ENCODE results near the gene BMPR1B.
"Not testable (repeated sequence)": the region's sequence is repeated elsewhere in the genome, so short reads cannot be mapped to it uniquely, and the experiment has no call there.

BMPR1B gene

DNA sequence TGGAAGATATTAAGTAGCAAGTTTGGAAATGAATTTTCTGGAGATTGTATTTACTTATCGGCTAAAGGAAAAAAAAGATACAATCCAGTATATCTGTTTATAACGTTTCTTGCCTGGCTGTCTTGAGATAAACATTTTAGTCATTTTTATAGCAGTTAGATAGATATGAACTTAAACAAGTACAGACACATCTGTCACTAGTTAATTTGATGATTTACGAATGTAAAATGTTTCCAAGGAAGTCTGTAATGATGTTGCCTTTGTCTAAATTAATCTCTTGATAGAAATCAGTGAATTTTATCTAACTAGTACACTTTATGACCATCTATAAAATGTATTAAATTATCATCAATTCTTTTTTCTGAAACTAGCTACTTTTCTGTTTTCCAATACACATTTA lies 5.7 kb downstream of the BMPR1B start:
- DNase-seq: no peak

DNA sequence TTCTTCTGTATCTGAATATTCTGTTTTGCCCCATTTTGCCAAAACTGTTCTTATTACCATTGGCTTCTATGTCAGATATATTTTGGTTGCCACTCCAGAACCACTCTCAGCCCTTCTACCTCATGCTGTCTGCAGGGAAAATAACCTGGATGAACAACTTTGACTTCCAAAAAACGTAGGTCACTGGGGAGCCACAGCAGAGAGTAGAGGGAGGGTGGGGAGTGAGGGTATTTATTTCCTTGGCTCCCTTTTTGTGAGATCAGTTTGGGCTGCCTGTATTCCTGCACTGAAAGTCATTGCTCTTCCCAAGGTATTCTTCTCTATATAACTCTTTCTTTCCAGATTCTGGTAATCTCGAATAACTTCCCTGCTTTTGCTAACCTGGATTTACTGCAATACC lies 6.3 kb downstream of the BMPR1B start:
- DNase-seq: no peak

DNA sequence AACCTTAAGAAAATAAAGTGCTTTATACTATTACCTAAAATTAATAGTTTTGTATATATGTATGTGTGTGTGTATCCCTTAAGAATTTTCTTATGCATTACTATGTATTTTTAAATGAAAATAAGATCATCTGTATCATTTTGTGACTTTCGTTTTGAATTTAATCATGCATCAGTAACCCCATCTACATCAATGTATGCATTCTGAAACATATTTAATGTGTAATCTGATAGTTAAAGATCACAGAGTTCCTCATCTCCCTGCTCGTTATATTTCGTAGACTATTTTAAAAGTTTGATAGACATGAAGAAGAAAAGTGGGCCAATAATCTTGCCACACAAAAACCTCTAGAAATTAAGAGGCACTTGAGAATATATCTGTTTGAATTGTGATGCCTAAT lies 7.4 kb downstream of the BMPR1B start:
- no peak for DNase-seq

GRCh38 chr4:94765648-94766047 lies 7.9 kb downstream of the BMPR1B start:
- no peak for DNase-seq

DNA sequence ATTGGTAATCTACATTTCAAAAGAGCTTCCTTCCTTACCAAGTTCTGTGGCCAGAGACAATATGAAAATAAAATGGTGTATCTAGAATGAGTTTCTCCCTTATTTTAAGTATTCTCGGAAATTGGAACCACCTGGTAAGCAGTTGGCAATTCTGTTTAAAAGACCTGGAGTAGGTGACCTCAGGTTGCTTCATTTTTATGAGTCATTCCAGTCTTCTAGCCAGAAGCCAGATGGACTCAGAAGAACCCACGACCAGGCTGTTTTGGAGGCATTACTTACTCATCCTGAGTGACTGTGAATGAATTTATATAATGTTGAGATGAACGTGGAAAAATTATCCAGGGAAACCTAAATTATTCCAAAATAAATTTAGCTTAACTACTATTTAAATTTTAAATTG lies 9.1 kb downstream of the BMPR1B start:
- DNase-seq: no peak

- no peak for DNase-seq
Observed at GRCh38 chr4:94767446-94767845, 9.7 kb downstream of the BMPR1B start.

- DNase-seq: no peak
Observed at GRCh38 chr4:94782707-94783106, 25.0 kb downstream of the BMPR1B start.

DNA sequence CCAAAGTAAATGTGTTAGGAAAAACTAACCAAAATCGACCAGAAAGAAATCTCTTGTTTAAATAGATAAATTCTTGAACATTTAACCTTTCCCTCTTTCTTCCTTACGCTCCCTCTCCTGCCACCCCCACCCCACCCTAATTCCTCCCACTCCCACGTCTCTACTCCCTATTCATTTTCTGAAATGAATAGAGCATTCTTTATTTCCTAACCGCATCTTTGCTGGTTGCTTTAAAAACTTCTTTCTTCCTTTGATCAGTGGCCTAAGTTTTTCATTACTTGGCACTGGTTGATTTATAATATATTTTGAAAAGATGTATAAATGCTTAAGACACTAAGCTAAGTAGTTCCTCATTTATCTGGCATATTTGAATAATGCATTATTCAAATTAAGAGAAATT lies 33.9 kb downstream of the BMPR1B start:
- DNase-seq: no peak

- DNase-seq: no peak
Observed at GRCh38 chr4:94798808-94799207, 41.1 kb downstream of the BMPR1B start.

DNA sequence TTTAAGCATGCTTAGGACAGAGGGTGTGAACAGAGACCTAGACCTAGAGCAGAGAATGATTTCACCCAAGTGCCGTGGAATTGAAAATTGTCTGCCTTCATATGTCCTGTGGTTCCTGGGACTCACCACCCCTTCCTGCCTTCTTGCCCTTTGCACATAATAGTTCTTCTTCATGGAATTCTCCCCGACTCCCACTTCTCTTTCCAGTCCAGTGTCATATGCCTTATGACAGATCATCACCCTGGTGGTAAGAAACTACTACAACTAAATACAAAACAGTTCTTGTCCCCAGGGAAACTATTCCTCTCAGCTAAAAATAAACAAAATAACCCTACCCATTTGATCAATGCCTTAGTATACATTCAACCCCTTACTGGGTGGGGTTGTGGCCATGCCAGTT lies 43.3 kb downstream of the BMPR1B start:
- no peak for DNase-seq

GRCh38 chr4:94802091-94802490 lies 44.3 kb downstream of the BMPR1B start:
- DNase-seq: no peak

DNA sequence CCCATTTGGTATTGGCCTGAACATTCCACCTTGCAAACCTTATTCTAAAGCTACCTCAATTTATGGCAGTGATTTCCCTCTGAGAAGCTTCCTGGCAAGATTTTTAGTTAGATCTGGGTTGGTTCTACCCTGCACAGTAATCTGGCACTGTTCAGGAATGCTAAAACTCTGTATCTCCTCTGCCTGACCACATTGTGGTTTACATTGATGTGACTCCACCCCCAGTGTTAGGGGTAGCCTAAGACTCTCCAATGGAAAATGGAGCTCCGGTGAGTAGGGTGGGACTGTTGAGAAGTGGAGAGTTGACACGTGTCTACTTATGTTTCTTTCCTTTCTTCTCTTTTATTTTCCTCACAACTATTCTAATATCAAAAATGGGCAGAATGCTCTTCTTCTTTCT lies 45.4 kb downstream of the BMPR1B start:
- DNase-seq: no peak

GRCh38 chr4:94804650-94805049 lies 46.9 kb downstream of the BMPR1B start:
- no peak for DNase-seq

DNA sequence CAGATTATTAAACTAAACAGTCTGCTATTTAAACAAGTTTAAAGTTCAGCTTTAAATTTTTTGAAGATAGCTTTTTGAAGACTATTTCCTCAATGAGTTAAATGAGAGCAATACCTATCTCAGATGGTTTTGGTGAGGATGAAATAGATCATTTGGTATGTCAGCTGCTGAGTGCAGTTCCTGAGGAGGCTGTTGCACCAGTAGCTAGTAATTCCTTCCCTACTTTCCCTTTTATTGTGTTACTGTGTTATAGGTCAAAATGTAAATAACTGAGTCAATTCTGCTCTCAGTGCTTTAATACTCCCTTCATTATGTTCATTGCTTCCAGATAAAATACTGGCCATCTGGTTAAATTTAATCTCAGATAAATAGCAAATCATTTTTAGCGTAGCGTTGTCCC lies 48.6 kb downstream of the BMPR1B start:
- DNase-seq: no peak

GRCh38 chr4:94811643-94812042 lies 53.9 kb downstream of the BMPR1B start:
- no peak for DNase-seq

- no peak for DNase-seq
Observed at GRCh38 chr4:94813221-94813620, 55.5 kb downstream of the BMPR1B start.

GRCh38 chr4:94814237-94814636 lies 56.5 kb downstream of the BMPR1B start:
- no peak for DNase-seq

DNA sequence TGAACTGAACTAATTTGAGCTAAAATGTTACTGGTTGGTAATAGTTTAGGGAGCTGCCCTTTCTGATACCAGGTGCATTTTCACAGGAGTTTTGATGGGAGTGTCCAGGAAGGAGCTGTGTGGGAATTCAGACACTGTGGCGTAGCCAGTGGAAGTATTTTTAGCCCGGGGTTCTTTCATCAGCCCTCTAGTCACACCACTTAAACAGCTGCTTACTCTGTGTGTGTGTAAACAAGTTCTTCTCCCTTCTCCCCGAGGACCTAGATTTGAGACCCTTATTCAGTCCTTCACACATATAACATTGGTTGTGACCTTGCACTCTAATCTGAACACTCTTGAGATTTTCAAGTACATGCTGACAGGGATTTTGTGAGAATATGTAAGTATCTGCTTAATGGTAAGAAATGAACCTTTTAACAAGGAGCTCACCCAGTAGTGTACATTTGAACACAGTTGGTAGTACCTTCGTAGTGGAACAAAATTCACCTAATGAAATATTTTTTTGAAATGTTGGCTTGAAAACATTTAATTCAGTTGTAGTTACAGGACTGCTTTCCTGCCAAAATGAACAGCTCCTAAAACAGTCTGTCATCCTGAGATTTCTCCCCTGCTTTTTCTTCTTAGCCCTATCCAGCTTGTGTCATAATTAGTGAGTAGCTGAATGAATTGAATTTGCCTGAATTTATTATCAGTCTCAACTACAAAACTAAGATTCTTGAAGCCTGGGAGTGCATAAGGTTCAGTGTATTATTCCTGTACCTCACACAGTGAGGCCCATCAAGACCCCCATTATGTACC lies 61.8 kb downstream of the BMPR1B start:
- DNase-seq: no peak

DNA sequence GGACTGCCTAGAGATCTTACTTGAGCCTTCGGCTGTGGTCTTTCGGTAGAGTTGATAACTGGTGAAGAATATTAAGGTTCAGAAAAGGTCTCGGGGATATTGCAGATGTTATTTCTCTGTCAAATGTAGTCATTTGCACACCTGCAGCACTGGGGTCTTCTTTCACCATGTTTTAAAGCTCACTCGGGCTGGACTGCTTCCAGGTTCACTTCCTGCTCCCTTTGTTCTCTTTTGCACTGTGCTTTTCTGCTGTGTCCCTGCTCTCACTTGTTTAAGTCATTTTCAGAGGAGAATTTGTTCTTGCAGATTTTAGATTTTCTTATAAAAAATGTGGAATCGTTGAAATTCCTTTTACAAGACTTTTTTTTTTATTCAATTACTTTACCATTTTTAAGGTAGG lies 68.5 kb downstream of the BMPR1B start:
- DNase-seq: no peak

DNA sequence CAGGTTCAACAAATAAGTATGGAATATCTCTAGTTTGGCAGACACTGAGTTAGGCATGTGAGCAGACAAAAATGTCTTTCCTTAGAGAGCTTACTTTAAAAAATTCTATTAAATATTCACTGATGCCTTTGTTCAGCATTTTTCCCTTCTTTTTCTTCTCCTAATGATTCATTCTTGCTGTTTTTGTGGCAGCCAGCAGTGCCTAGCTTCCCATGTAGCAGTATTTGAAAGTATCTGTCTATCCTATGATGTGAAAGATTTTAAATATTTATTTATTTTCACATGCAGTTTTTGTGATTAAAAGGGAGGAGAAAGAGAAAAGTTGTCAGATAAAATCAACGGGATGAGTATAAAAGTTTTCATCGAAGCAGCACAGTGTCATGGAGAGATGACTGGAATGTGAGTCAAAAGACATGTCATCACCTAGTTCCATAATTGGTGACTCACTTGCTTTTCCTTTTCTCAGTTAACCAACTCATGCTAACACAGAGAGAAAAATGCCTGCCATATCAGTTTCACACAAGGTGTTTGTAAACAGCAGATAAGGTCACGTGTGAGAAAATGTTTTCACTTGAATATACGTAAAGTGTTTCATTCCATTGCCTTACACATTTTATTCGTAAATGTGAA lies 69.8 kb downstream of the BMPR1B start:
- no peak for DNase-seq

- DNase-seq: no peak
Observed at GRCh38 chr4:94828882-94829281, 71.1 kb downstream of the BMPR1B start.

- no peak for DNase-seq
Observed at GRCh38 chr4:94831607-94832006, 73.9 kb downstream of the BMPR1B start.

- DNase-seq: not testable (repeated sequence)
Observed at GRCh38 chr4:94832329-94832728, 74.6 kb downstream of the BMPR1B start.

GRCh38 chr4:94833394-94833793 lies 75.6 kb downstream of the BMPR1B start:
- DNase-seq: no peak

DNA sequence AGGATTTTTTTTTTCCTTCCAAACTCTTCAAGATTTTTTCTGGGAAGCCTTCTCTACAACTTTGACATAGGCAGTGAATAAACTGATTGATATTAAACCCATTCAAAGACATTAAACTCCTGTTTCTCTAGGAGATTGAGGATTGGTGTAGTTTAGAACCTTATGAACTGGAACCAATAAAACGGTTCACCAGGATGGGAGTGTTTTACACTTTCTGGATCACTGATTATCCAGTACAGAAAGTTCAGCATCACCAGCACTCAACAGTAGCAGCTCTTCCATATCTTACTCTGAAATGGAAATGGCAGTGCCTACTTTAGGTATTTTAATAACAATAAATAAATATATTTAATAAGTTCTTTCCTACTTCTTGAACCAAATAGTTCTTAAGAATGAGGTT lies 76.7 kb downstream of the BMPR1B start:
- no peak for DNase-seq

All from NCI-H146 (cell line).